Progenitor cell of endocrine pancreas (in vitro differentiated cells): ENCODE measurements around the gene TSTD2. TPM values are rescaled to one million over a fixed set of nuclear protein-coding genes. Genes with fewer than 3 reads are reported as not detected.
A peak's percentile ranks its signal among the peaks of the same experiment; 100 is the strongest.
"Not testable (repeated sequence)": the region's sequence is repeated elsewhere in the genome, so short reads cannot be mapped to it uniquely, and the experiment has no call there.

Experiments
- DNase-seq: peaks from one replicate; pipeline ENCODE4 v3.0.0; 2021; ENCODE audit warnings: low spot score; ENCODE audit not compliant: unreplicated experiment
- H3K27ac Mint-ChIP-seq: 2 replicates; pipeline ENCODE4 v1.8.0; 2021; ENCODE audit warnings: mild to moderate bottlenecking, moderate library complexity, mixed read lengths
- H3K27me3 Mint-ChIP-seq: 2 replicates; pipeline ENCODE4 v1.8.0; 2021; ENCODE audit warnings: mixed read lengths
- H3K36me3 Mint-ChIP-seq: 2 replicates; pipeline ENCODE4 v1.8.0; 2022; ENCODE audit warnings: mixed read lengths; ENCODE audit not compliant: insufficient read depth
- H3K4me1 Mint-ChIP-seq: 2 replicates; pipeline ENCODE4 v1.8.0; 2021; ENCODE audit warnings: low read depth, mixed read lengths
- H3K4me3 Mint-ChIP-seq: 2 replicates; pipeline ENCODE4 v1.8.0; 2021; ENCODE audit warnings: low read depth, mild to moderate bottlenecking, moderate library complexity, mixed read lengths
- H3K9me3 Mint-ChIP-seq: 2 replicates; pipeline ENCODE4 v1.8.0; 2021; ENCODE audit warnings: low read depth, mixed read lengths
- total RNA-seq: library from RNA; stranded (reverse); gene quantifications from 2 replicates; pipeline ENCODE4 v1.2.1, GENCODE V29; 2021
- TF ChIP-seq, protein P1 (sequence below): fragments of 200-600 bp; sonication (generic); IDR thresholded peaks from one replicate; pipeline ENCODE4 v1.5.0; 2021; ENCODE audit warnings: antibody characterized with exemption, mild to moderate bottlenecking; ENCODE audit not compliant: unreplicated experiment

The TSTD2 gene
- total RNA-seq, 1 donor from 2014 or later, result 44.7 TPM

DNA sequence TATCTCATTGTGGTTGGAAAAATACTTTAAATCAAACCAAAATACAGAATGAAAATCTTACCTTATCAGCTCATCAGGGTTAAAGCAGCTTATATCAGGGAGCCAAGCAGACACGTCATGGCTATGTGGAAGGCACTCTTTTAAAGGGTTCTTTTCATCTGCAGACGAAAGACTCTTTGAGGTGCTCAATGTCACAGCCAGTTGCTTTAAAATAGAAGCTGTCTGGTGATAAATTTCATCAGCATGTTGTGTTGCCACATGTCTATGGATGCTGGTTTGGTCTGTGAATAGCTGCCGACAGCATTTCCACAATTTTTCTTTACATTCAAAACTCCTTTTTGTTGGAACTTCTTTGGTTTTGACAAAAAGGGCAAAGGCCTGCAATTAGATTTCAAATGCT, 7.5 kb downstream of the TSTD2 start:
- peaks cover 40% of the 10 kb centered on the region for H3K36me3 Mint-ChIP-seq
- no peak overlapping the region for H3K4me3 Mint-ChIP-seq
- peaks cover 25% of the 10 kb centered on the region for H3K4me1 Mint-ChIP-seq
- peaks cover 17% of the 10 kb centered on the region for H3K9me3 Mint-ChIP-seq
- TF ChIP-seq, protein P1, sequence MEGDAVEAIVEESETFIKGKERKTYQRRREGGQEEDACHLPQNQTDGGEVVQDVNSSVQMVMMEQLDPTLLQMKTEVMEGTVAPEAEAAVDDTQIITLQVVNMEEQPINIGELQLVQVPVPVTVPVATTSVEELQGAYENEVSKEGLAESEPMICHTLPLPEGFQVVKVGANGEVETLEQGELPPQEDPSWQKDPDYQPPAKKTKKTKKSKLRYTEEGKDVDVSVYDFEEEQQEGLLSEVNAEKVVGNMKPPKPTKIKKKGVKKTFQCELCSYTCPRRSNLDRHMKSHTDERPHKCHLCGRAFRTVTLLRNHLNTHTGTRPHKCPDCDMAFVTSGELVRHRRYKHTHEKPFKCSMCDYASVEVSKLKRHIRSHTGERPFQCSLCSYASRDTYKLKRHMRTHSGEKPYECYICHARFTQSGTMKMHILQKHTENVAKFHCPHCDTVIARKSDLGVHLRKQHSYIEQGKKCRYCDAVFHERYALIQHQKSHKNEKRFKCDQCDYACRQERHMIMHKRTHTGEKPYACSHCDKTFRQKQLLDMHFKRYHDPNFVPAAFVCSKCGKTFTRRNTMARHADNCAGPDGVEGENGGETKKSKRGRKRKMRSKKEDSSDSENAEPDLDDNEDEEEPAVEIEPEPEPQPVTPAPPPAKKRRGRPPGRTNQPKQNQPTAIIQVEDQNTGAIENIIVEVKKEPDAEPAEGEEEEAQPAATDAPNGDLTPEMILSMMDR, result no peak
- no peaks in the 10 kb centered on the region for H3K27me3 Mint-ChIP-seq
- no peak for DNase-seq
- H3K27ac Mint-ChIP-seq, result no peak overlapping the region

DNA sequence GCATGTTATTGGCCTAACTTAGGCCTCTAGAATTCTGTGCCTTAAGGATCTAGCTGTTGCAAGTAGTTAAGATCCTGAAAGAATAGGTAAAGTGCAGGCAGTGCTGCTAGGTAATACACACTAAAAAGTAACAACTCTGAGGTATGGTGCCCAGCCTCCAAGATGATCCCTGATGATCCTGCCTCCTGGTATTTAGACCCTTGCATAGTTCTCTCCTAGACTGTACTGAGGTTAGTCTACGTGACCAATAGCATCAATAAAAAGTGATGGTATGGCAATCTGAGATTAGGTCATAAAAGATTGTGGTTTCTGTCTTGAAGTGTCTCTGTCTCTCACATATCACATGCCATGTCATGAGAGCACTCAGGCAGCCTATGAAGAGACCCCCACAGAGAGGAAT, 9.2 kb downstream of the TSTD2 start:
- no peak for DNase-seq
- Mint-ChIP-seq H3K27me3 (no peaks in the 10 kb centered on the region), H3K36me3 (peaks cover 49% of the 10 kb centered on the region), H3K4me3 (no peak overlapping the region), H3K9me3 (peaks cover 24% of the 10 kb centered on the region), H3K4me1 (peaks cover 19% of the 10 kb centered on the region), H3K27ac (no peak overlapping the region)
- TF ChIP-seq, protein P1, result no peak

DNA sequence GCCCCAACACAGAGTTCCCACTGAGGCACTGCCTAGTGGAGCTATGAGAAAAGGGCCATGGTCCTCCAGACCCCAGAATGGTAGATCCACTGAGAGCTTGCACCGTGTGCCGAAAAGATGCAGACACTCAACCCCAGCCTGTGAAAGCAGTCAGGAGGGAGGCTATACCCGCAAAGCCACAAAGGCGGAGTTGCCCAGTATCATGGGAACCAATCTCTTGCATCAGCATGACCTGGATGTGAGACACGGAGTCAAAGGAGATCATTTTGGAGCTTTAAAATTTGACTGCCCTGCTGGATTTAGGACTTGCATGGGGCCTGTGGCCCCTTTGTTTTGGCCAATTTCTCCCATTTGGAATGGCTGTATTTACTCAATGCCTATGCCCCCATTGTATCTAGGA, 10.7 kb downstream of the TSTD2 start:
- H3K4me3 Mint-ChIP-seq, H3K27ac Mint-ChIP-seq, H3K27me3 Mint-ChIP-seq, DNase-seq, H3K4me1 Mint-ChIP-seq: not testable (repeated sequence)
- Mint-ChIP-seq H3K36me3 (peaks cover 51% of the 10 kb centered on the region), H3K9me3 (peaks cover 24% of the 10 kb centered on the region)

DNA sequence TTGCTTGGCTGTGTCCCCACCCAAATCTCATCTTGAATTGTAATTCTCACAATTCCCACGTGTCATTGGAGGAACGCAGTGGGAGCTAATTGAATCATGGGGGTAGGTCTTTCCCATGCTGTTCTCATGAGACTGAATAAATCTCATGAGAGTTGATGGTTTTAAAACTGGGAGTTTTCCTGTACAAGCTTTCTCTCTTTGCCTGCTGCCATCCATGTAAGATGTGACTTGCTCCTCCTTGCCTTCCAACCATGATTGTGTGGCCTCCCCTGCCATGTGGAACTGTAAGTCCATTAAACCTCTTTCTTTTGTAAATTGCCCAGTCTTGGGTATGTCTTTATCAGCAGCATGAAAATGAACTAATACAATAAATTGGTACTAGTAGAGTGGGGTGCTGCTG, 13.1 kb downstream of the TSTD2 start:
- not testable (repeated sequence) for H3K4me1 Mint-ChIP-seq, H3K4me3 Mint-ChIP-seq, DNase-seq, H3K27me3 Mint-ChIP-seq
- Mint-ChIP-seq H3K9me3 (peaks cover 24% of the 10 kb centered on the region), H3K27ac (peak overlapping the region; percentile 53), H3K36me3 (peaks cover 54% of the 10 kb centered on the region)

DNA sequence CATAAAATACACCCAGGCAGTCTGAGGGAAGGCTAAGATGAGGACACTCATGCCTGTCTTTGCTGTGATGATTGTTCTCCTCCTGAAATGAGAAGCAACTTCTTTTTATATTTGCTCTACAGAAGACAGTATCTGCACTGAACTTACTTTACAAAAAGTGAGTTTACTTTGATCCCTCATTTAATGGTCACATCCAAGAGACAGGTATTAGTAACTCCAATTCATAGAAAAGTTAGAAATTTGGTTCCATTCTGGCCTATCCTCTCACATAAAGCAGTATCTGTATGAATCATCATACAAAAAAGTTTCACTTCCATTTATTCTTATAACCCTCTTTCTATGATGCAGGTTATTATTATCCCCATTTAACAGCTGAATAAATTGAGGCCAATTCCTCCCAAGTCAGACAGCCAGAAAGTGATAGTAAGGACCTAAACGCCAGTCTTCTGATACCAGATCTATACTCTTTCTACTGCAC, 15.2 kb downstream of the TSTD2 start:
- no peaks in the 10 kb centered on the region for H3K27me3 Mint-ChIP-seq
- peaks cover 20% of the 10 kb centered on the region for H3K9me3 Mint-ChIP-seq
- H3K4me3 Mint-ChIP-seq, result no peak overlapping the region
- peak overlapping the region; percentile 56 for H3K27ac Mint-ChIP-seq
- DNase-seq, result no peak
- TF ChIP-seq, protein P1, result no peak
- peaks cover 44% of the 10 kb centered on the region for H3K36me3 Mint-ChIP-seq
- peaks cover 1% of the 10 kb centered on the region for H3K4me1 Mint-ChIP-seq

DNA sequence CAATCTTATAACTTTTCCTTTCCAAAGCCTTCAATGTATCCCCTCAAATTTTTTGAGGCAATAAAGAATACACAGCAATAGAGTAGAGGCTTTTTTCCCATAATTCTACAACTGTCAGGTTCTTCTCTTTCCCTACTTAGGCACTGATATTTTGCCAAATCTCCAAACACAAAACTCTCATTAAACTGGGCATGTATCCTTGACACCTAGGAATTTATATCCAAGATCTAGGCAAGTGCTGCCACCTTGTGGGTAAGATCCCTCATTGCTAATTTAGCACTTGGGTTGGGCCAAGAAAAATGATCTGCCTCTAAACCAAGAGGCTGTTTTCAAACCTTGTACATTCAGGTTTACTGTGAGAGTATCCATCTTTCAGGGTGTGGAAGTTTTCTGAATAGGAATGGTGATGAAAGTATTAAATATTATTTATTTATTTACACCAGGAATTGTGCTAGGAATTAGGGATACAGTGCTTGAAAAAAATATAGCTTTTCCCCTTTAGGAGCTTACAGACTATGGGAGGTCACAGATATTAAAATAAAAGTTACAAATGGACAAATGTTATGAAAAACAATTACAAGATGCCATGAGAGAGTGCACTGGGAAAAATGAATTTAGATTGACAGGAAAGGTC, 17.6 kb downstream of the TSTD2 start:
- H3K4me1 Mint-ChIP-seq, result peaks cover 1% of the 10 kb centered on the region
- no peaks in the 10 kb centered on the region for H3K27me3 Mint-ChIP-seq
- no peak overlapping the region for H3K27ac Mint-ChIP-seq
- TF ChIP-seq, protein P1, result peak; percentile 86
- peak; percentile 50 for DNase-seq
- no peak overlapping the region for H3K4me3 Mint-ChIP-seq
- peaks cover 6% of the 10 kb centered on the region for H3K9me3 Mint-ChIP-seq
- peaks cover 29% of the 10 kb centered on the region for H3K36me3 Mint-ChIP-seq
